Lung microvascular endothelial cell (primary cell): ENCODE data around the gene LHX4. TPM values are rescaled to one million over a fixed set of nuclear protein-coding genes. Genes with fewer than 3 reads are reported as not detected.
"Not testable (repeated sequence)": the region's sequence is repeated elsewhere in the genome, so short reads cannot be mapped to it uniquely, and the experiment has no call there.

ENCODE experiments used
- DNase-seq, 2 donors: peaks; one replicate each; pipeline versions ENCODE4 v3.0.0 to v3.0.0-alpha.2; 2010; ENCODE audit warnings: low read depth in 2 of 2
- total RNA-seq: library from RNA; depleted of rRNA; stranded (reverse); fragments of >200 nt; gene quantifications from 2 replicates; pipeline ENCODE4 v1.2.1, GENCODE V29; 2014

Gene LHX4
- total RNA-seq, 1 donor from 2014 or later, result not detected

DNA sequence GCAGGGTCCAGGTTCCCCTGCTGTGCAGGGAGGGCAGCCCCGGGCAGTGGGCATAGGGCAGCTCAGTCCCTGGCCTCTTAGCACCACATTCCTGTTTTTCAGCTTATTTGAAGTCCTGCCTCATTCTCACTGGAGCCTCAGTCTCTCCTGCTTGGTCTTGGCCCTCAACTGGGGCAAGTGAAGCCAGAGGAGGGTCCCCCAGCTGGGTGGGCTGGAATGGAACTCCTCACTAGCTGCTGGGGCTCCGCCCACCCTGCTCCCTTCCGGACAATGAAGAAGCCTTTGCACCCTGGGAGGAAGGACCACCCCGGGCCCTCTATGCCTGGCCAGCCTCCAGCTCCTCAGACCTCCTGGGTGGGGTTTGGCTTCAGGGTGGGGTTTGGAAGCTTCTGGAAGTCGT, 32.8 kb upstream of the LHX4 start:
- no peak for DNase-seq

DNA sequence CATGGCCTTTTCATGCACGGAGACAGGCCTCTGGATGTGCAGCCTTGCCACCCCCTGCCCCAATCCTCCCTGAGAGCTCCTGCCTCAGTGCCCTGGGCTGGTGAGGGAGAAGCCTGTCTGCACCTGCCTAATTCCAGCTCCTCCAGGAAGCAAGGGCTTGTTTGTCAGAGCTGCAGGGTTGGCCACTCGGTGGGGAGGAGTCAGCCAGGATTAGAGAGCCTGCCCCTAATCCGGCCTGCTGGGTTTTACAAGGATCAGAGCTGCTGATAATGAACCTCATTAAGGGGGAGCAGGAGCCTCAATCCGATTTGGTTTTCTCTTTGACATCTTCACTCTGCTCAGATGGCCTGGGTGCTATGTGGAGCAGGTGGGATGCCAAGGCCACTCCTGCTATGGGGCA, 31.9 kb upstream of the LHX4 start:
- DNase-seq, result no peak

DNA sequence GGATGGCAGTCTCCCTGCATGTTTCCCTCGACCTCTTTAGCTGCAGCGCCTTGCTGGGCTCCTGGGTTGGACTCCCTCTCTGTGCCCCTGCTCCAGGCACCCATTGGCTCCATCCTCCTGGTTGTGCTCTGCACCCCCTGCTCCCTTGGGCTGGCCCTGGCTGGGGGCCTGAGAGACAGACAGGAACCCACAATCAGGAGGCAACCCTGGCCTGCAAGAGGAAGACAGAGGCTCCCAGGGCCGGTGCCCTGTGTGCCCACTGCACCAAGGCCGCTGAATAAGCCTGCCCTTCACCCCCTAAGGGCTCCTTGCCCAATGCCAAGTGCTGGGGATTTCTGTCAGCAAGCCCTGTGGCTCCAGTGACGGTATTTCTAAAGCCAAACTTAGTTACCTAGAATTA, 31.5 kb upstream of the LHX4 start:
- no peak for DNase-seq

DNA sequence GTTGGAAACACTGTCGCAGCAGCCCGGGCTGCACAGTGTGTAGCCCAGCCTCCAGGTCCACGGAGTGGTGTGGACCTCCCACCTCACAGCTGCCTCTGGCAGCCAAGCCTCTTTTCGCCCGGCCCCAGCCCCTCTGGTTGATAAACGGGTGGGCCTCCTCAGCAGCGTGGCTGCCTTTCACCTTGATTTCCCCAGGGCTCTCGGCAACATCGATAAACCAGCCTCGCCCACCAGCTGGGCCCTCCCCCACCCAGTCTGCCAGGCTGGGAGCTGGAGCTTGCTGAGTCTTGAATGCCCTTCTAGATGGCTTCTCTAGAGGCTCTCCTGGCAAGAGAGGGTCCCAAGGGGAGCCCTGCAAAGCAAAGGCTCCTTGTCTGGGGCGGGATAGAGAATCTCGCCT, 31.0 kb upstream of the LHX4 start:
- DNase-seq, result no peak

DNA sequence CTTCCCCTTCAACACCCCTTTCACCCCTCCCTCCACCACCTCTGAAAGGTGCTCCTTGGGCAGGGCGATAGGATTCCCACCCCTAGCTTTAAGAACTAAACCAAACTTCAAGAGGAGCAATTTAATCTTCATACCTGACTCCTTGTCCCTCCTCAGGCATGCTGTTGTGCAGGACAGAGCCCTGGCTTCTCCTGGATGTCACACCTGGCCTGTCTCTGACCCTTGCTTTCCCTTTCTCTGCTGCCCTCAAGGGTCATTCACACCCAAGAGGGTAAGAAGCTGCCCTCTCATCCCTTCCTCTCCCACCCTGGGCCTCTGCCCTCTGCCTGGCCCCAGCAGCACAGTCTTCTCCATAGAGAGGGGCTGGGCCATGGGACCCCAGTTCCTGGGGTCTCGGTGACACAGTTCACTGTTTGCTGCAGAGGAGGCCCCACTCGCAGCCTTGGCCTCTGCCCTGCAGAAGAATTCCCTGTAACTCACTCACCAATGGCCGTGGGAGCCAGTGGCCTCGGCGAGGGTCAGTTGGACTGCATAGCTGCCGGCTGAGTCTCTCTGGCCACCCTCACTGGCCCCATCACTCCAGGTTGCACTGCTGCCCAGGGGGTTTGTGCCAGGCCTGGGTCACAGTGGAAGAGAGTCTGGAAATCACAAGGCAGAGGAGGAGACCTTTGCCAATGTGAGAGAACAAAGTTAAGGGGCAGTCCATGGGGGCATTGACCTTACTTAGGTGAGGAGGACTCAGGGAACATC, 28.4 kb upstream of the LHX4 start:
- DNase-seq, result no peak

DNA sequence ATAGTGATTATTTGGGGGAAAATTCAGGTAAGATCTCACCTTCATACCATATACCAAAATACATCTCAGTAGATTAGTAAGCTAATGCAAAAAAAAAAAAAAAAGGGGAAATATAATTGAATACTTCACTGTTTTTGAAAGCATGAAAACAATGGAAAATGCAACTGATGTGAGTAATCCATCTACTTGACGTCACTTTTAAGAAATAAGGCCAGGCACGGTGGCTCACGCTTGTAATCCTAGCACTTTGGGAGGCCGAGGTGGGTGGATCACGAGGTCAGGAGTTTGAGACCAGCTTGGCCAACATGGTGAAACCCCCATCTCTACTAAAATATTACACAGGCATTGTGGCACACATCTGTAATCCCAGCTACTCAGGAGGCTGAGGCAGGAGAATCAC, 27.5 kb upstream of the LHX4 start:
- DNase-seq, result not testable (repeated sequence)

DNA sequence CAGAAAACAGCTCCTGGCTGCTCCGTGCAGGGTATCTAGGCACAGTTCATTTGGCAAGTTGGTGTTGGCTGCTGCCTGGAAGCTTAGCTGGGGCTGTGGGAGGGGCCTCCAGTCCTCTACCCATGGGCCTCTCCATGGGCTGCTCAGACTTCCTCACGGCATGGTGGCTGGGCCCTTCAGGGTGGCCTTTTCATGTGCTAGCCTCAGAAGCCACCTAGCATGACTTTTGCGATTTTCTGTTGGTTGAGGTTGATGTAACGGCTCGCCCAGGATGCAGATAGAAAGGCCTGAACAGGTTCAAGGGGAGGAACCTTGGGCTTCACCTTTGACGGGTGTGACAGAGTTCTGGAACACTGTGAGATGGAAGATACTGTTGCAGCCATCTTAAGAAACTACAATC, 25.8 kb upstream of the LHX4 start:
- no peak for DNase-seq

DNA sequence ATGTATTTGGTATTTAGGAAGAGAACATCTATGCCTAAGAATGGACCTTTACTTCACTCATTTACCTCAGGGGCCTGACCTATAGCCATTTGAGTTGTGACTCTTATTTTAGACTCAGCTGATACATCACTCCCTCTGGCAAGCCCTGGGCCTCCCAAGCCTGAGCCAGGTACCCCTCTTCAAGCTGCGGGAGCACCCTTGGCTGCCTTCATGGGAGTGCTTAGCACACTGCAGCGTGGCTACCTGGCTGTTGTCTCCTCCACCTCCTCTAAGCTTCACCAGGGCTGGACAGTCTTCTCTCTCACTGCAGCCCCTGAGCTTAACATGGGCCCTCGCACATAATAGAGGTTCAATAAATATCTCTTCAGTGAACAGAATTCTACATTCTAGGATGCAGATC, 23.5 kb upstream of the LHX4 start:
- DNase-seq, result no peak

DNA sequence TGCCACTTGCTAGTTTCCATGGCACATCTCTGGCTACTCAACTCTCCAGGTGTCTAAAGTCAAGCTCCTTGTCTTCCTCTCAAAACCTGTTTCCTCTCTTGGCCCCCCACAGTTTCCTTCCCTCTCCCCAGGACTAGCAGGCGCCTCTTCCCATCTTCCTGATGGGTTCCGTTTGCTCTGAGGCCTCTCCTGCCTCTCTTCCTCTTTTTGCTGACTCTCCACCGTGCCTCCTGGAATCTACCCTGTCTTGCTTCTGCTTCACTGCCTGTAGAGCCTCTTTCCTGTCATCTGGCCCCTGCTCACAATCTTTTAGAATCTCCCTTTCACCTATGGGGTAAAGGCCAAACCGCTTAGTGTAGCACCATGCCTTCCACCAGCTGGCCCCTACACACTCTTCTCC, 21.8 kb upstream of the LHX4 start:
- DNase-seq, result no peak

DNA sequence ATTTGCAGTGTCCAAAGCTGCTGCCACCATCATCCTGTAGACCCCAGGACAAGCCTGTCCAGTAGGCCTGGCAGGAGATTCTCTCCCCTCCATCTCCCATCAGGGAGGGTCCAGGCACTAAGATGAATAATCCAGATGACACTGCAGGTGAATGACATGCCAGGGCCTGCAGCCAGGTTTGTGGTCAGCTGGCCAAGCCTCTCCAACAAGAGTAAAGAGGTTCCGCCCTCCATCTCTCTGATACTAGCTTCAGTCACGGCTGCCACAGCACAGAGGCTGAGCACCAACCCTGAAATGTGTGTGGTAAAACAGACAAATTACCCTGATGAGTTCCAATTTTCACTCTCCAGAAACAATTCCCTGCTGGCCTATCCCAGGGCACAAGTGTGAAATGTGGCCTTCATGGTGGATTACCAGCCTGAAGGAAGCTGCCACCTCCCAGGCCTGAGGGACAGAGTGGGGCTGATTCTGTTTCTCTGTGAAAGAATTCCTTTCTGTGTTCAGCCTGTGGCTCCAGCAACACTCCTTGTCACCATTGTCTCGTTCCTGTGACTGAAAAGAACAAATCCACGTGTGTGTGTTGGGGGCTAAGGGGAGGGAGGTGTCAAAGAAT, 19.9 kb upstream of the LHX4 start:
- DNase-seq, result no peak

DNA sequence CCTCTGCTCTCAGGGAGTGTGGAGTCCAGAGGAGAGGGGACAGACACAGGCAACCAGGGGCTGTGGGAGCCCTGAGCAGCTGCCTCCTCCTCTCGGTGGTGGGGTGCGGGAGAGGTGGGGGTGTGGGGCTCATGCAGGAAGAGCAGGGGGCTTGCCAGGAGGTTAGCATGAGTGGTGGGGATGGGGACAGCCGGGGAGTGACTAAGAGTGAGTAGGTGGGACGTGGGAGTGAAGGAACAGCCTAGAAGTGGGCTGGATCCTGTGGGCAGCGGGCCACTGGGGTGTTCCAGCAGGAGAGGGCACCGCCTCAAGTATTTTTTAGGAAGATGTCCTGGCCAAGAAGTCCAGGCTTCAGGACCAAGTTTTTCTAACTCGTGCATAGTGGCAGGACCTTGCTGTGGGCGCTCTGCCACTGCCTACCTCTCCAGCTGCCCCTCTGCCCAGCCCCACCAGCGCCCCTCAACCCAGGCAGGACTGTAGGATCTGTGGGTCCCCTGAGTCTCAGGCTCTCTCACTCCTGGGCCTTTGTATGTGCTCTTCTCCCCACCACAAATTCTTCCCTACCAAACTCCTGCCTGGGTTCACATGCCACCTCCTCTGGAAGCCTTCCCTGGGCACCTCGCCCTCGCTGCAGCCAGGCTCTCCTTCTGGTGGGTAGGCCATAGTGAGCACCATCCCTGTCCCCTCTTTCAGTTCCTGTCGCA, 18.8 kb upstream of the LHX4 start:
- no peak for DNase-seq

DNA sequence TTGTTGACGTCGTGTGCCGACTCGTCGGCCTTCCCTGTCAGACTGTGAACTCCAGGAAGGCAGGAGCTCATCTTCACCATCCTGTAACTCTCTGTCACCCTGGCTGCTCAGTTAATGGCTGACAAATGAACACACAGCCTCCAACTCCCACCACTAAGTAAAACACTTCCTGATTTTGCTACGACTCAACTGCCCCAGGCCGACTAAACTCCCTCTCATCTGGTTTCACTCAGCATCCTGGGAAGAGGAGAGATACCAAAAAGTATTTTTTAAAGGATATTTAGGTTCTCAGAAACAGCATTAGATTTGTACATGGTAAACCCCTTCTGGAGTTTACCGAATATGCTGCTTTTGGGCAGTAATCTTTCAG, 18.2 kb upstream of the LHX4 start:
- DNase-seq, result no peak

DNA sequence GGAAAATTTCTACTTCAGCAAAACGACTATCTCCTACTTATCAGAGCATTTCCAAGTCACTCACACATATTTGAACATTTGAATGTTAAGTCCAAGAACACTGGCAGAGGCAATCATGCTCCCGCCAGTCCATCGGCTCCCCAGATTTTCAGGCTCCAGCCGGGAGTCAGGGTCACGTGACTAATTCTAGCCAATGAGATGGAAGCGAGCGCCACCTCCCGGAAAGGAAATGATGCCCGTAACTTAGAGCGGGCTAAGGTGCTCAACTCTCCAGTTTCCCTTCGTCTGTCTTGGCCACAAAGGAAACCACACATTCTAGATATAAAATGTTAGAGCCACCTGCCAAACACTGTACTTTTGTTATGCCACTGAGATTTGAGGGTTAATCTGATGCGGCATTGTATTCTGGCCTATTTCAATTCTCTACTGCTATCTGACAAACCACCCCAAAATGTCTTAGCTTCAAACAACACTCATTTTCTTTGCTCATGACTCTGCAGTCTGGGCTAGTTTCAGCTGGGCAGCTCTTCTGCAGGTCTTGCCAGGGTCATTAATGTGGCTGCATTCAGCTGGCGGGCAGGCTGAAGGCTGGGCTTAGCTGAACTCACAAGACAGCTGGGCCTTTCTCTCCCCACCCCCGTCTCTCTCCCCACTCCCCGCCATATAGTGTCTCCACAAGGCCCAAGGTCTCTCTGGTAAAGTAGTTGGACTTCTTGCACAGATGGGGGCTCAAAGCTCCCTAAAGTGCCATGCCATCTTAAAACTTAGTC, 16.5 kb upstream of the LHX4 start:
- DNase-seq, result peak in 1 of 2 donors; percentile 45

DNA sequence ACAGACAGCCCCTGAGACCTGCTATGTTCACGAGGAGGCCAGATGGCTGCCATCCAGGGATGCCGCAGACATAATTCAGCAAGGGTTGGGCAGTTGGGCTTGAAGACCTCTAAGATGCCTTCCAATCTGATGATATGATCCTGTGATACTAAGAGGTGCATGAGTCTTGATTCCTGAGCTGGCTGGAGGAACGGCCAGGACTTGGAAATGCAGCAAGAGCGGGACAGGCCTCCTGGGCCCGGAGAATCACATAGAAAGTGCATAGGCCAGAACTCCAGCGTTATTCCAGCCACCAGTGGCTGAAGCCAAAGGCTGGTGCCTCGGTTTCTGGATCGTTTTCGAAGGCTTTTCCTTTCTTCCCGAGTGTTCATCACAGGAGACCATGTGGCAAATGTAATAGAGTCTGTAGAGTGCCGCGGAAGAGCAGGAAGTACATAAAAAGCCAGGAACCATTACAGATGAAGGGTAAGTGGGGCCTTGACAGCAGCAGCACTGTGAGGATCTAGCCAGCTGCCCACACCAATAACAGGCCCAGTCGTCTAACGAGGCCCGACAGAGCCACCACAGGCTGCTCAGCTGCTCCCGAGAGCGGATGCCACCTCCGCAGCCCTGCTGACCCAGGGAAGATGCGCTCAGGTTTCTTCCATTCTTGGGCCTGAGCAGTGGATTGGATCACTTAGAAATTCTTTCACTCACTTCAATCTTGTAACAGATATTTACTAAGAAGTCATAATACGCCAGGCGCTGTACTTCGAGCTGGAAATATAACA, 14.0 kb upstream of the LHX4 start:
- no peak for DNase-seq

DNA sequence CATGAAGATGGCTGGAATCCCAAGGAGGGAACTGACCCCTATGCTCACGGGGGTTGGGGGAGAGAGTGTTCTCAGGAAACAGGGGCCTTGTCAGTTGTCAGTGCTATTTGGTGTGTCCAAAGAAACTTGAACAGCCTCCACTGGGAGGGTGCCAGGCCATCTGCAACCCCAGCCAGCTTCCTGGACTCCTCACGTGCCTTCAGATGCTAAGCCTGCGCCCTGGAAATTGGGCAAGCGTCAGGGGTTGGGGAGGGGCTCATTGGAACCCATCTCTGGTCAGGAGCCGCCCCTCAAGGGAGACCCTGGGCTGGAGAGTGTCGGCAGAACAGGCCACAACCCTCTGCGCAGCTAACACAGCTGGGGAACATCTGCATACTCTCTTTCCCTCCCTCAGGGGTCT, 13.1 kb upstream of the LHX4 start:
- DNase-seq, result no peak

DNA sequence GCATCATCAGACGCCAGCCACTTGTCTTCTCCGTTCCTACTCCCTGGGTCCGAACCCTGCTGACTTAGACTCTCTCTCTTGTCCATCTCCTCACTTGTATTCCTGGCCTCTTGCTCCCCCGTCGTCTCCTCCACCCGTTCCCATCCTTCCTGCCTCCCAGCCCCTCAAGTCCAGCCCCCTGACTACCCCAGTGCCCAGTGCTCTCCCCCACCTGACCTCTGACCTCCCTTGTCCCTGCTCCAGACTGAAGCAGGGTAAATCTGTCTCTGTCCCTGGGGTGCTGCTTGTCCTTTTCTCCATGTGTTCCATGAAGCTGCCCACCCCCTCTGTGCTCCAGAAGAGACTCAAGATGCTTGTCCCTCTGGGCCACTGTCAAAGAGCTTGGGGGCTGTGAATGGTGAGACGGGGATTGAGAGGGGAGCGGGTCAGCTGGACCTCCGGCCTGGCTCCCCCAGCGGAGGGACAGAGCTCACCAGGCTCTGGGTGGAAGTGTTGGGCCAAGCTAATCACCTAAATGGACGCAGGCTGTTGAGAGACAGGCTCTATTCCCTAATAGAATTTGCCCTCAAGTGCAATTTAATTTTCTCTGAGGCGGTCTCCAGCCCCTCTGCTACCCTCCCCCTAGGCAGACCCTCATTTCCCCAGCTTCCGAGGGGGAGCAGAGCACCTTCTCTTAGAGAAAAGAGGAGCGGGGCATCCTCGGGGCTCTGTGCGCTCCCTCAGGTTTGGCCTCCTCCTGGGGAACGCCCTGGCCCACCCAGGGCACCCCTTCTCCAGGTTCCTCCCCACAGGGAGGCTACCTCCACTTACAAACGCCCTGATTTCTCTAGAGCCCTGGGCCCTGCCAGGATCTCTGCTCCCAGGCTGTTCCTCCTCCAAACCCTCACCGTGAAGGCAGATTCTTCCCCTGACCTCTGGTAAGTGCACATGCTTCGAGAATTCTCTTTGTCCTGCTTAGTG, 11.0 kb upstream of the LHX4 start:
- no peak for DNase-seq

DNA sequence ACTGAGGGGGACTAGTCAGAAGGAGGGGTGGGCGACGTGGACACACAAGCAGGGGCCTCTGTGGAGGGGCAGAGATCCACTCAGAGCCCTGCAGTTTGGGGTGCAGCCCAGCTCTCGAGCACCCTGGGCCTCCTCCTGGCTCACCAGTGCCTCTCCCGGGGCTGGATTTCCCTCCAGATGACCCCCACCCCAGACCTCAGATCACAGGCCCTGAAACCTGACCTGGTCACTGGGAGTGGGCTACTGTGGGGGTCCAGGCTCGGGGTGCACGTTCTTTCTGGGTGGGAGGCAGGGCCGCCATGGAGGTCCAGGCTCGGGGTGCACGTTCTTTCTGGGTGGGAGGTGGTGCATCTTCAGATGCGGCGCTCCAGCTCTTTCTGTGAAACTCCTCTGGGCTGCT, 10.3 kb upstream of the LHX4 start:
- no peak for DNase-seq

DNA sequence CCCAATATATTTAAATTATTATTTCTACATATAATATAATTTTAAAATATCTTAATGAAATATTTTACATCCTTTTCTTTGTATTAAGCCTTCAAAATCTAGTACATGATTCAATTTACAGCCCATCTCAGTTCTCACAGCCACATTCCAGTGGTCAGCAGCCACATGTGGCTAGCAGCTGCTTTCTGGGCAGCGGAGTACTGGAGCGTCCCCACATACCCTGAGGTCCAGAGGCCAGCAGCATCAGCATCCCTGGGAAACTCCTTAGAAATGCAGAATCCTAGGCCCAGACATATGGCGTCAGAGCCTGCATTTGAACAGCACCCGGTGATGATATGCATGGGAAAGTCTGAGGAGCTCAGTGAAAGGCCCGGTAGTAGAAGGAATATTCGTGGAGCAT, 8.6 kb upstream of the LHX4 start:
- DNase-seq, result no peak

DNA sequence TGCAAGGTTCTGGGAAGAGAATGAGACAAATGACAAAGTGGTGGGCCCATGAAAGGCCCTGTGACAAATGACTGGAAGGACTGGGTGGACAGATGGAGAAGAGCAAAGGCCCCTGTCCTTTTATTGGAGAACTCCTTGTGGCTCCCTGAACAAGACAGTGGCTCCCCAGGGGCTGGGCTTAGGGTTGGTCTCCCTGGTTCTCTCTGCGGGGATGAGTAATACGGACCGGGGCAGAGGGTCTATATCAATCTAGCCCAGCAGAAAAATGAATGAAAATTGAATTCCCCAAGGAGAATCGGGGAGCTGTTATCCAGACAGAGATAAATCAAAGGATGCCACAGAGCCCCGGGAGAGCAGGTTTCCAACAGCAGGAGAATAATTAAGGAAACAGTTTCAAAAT, 5.2 kb upstream of the LHX4 start:
- DNase-seq, result no peak

DNA sequence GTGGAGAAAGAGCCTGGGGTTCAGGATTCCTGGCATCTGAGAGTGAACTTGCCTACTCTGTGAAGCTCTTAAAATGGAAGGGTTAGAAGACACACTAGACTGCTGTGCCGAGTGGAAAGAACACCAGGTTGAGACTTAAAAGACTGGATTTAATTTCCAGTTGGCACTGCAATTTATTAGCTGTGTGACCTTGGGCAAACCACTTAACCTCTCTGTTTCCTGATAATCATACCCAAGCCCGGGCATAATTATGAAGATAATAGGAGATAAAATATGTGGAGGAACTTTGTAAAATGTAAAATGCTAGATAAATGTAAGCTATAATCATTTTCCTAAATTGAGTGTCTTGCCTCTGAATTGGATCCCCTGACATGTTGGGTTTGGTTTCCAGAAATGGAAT, 4.7 kb upstream of the LHX4 start:
- DNase-seq, result no peak
